OCI-LY7 (cell line): ENCODE measurements around the gene CABLES1.

ENCODE experiments used
- EZH2phosphoT487 ChIP-seq: fragments of 200-600 bp; sonication (generic); IDR thresholded peaks from 2 replicates; pipeline ENCODE4 v1.6.1; 2018; ENCODE audit warnings: low read depth, borderline replicate concordance, mild to moderate bottlenecking, mixed run types, antibody characterized with exemption, low read length, moderate library complexity, mixed read lengths
- TF ChIP-seq, protein P1 (sequence below): fragments of 200-600 bp; sonication (generic); conservative IDR thresholded peaks from 2 replicates; pipeline ENCODE4 v1.5.1; 2014; ENCODE audit warnings: mild to moderate bottlenecking, antibody characterized with exemption, low read length, moderate library complexity, mixed read lengths

DNA sequence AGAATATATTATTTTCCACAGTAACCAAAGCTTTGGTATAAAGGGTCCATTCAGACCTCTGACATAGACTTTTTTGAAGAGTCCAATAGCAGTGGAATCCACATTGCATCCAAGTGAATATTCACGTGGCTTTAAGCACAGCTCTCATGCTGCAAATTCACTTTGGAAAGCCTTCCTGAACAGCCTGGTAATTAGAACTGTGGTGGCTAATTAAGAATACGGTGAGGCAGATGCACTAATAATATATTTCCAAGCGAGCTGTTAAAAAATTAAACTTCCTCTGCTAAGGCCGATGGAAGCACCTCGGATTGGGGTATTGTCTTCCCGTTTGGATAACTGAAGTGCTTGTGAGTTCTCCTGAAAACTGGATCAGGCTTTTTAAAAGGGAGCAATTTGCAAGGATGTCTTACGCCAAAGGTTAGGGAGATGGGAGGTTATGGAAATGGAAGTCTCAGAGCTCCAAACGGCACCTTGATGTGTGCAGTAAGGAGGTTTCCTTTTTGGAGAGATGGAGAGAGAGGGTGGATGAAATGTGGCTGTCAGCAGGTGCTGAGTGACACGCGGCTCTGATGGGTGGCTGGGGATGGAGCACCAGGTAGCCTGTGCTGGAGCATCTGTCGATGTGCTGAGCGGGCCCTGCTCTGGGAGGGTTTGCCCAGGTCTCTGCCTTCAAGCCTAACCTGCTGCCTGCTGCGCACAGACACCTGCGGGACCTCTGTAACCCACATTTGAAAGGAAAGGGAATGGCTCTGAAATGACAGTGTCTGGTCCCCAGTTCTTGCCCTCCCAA lies 37.5 kb downstream of the CABLES1 start:
- TF ChIP-seq, protein P1, sequence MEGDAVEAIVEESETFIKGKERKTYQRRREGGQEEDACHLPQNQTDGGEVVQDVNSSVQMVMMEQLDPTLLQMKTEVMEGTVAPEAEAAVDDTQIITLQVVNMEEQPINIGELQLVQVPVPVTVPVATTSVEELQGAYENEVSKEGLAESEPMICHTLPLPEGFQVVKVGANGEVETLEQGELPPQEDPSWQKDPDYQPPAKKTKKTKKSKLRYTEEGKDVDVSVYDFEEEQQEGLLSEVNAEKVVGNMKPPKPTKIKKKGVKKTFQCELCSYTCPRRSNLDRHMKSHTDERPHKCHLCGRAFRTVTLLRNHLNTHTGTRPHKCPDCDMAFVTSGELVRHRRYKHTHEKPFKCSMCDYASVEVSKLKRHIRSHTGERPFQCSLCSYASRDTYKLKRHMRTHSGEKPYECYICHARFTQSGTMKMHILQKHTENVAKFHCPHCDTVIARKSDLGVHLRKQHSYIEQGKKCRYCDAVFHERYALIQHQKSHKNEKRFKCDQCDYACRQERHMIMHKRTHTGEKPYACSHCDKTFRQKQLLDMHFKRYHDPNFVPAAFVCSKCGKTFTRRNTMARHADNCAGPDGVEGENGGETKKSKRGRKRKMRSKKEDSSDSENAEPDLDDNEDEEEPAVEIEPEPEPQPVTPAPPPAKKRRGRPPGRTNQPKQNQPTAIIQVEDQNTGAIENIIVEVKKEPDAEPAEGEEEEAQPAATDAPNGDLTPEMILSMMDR = no peak
- no peak for TF ChIP-seq EZH2phosphoT487
